HG02943 (cell line): ENCODE measurements around the gene PTPRD.
"Not testable (repeated sequence)": the region's sequence is repeated elsewhere in the genome, so short reads cannot be mapped to it uniquely, and the experiment has no call there.

Source experiments
- ATAC-seq: cut with Tn5 transposase; IDR thresholded peaks from one replicate; pipeline ENCODE4 v1.9.1; 2021; ENCODE audit warnings: mild to moderate bottlenecking, low read depth, moderate library complexity; ENCODE audit not compliant: unreplicated experiment

Gene PTPRD

DNA sequence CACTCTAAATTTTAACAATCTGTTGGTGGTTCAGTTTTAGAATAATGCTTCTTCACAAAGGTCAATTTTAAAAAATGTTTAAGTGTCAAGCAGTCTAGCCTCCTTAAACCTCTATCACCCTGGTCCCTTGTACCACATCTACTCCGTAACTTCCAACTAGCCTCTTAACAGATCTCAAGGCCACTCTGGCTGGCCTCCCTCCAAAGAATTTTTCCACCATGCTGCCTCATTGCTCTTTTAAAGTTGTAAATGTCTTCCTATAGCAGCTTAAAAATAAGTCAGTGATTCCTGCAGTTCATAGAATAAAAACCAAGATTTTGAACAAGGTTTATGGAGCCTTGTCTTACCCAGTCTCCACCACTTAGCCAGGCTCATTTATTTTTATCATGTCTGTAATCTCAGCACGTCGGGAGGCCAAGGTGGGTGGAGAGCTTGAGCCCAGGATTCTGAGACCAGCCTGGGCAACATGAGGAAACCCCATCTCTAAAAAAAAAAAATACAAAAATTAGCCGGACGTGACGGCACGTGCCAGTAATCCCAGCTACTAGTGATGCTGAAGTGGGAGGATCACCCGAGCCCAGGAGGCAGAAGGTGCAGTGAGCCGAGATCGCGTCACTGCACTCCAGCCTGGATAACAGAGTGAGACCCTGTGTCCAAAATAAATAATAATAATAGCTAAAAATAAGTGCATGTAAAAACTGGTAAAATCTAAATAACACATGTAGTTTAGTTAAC, 1888.4 kb downstream of the PTPRD start:
- no peak for ATAC-seq

DNA sequence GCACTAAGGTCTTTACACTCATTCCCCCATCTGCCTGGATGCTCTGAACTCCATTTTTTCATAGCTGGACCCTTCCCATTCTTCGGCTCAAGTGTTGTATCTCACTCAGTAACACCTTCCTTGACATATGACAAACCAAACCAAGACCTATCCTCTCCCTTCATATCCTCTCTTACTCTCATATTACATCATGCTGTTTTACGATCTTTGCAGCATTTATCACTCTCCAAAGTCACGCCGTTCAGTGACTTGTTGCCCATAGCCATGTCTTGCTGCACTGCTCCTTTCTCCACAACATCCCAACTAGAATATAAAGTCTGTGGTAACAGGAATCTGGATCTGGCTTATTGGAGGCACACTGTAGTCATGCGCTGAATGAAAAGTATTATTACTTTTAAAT, 1889.6 kb downstream of the PTPRD start:
- no peak for ATAC-seq

DNA sequence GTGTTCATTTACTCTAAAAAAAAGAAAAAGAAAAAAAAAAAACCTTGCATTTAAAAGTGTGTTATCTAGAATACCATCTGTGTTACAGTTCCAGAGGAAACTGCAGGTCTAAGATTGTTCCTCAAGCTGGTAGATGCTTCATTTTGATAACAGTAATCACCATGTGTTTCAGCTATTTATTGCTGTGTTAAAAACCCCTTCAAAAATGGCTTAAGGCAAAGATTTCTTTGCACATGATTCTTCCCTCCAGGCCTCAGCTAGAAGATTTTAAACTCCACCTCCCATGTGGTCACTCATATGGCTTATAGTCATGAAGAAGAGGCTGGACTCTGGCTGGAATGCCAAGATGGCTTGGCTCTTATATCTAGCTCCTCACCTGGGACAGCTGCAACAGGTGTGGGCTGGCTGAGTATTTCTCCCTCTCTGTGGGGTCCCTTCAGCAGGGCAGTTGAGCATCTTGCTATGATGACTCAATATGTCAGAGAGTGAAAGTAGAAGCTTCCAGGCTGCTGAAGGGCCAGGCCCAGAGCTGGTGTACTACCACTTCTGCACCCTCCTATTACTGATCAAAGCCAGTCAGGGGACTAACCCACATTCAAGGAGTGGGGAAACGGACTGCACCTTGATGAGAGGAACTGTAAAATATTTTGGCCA, 1892.8 kb downstream of the PTPRD start:
- no peak for ATAC-seq

DNA sequence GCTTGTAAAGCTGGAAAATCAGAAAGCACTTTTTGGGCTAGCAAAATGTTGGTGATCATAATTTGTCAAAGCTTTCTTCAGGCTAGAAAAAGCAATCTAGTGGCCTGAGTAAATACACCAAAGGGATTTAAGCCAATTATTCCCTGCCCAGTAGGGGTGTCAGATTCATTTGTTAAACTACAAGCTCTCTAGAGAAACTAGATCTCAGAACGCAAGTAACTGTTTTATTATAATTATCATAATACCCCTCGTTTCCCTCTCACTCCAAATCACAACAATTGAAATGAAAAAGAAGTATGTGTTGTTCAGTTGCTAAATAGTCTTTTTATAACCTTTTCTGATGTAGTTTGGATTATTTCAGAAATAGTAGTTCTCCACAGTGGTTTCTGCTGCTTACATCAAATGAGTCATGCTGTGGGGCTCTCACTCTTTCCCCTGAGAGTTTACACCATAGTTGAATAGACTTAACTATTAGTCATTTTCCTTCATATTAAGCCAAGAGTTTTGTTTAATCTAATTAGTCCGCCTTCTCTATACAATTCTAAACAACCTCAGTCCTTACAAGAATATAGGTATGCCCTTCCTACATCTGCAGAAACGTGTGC, 1894.6 kb downstream of the PTPRD start:
- ATAC-seq = no peak

DNA sequence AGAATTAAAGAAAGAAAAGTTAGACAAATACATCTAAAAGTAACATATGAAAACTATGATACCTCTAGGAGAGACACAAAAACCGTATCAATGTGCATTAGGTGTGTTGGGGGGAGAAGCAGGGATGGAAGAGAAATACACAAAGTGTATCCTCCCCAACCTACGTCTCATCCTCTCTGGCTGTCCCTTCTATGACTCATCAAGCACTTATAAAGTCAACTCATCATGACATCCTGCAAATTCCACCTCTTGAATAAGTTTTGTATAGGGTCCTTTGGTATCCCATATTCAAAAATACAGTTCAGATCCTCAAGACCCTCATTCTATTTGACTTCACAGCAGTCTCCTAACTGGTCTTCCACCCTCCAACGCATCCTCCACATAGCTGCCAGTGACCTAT, 1895.7 kb downstream of the PTPRD start:
- ATAC-seq = no peak

DNA sequence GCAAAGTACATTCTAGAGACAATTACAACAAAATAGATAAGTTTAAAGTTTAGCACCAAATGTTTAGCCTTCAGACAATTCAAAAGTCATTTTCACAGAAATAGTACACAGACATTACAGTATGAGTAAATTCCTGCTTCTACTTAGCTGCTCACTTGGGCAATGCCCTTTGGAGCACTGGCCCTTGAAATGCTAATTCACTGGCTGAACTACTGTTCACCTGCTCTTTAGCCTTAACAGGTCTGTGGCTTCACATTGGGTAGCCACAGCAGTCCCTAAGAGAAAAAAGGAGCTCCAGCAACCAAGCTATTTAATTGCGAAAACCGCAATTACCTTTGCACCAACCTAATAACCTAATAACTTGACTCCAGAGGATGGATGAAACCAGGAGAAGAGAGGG, 1897.0 kb downstream of the PTPRD start:
- no peak for ATAC-seq

DNA sequence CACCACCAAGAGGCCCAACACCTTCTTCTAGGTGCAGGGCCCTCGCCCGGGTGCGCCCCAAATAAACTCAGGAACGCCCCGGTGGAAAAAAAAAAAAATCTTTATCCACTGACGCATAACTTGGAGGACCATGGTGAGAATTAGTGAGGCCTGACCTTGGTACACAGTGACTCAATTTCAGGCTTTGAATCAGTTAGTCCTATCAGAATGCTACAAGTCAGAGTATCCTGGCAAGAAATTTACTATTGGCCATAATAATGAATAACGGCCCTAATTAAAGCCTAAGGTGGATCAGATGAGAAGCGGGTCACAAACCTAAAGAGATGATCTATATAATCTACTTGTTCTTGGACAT, 1899.0 kb downstream of the PTPRD start:
- ATAC-seq = no peak

DNA sequence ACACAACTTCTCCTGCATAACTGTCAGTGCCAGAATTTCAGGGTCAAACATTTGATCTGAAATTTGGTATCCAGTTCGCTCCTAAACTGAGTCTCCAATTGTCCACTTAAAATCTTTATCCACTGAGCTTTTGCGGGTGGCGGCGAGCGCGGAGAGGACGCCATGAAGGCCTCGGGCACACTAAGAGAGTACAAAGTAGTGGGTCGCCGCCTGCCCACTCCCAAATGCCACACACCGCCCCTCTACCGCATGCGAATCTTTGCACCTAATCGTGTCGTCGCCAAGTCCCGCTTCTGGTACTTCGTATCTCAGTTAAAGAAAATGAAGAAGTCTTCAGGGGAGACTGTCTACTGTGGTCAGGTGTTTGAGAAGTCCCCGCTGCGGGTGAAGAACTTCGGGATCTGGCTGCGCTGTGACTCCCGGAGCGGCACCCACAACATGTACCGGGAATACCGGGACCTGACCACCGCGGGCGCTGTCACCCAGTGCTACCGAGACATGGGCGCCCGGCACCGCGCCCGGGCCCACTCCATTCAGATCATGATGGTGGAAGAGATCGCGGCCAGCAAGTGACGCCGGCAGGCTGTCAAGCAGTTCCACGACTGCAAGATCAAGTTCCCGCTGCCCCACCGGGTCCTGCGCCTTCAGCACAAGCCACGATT, 1899.5 kb downstream of the PTPRD start:
- ATAC-seq = no peak

DNA sequence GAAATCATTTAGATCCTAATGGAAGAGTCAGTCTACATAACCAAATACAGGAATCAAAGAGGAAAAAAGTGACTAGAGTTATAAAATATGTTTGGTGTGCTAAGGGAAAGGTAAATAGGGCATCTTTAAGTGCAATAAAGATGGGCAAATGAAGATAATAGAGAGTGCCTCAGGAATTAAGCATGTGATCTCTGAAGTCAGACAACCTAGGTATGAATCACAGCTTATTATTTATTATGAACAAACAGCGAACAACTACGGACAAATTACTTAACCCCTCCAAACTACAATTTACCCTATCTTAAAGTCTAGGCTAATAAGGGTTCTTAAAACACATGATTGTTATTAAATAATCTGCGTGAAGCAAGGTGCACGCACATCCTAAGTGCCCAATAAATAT, 1903.1 kb downstream of the PTPRD start:
- ATAC-seq = no peak

DNA sequence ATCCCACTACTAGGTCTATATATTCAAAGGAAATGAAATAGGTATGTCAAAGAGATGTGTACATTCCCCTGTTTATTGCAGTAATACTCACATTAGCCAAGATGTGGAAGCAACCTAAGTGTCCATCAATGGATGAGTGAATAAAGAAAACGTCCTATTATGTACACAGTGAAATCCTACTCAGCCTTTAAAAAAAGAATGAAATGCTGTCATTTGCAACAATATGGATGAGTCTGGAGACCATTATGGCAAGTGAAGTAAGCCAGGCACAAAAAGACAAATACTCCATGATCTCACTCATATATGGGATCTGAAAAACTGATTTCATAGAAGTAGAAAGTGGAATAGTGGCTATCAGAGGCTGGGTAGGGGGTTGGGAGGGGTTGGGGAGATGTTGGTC, 1904.1 kb downstream of the PTPRD start:
- ATAC-seq = no peak

DNA sequence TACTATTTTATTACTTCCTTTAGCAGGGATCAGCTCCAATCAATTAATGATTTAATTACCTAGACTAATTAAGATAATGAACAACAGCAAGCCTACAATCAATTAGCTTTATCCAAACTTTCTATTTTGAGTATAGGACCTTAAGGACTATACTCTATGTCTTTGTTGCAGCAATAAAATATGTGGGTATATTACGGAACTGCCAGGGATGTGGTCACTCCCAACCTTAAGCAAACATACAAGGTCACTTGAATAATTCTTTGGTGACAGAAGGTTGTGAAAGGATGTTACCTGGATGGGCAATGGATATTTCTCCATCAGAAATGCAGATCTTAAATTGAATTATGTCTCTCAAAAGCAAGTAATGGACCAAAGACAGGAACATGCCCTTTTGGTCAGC, 1905.8 kb downstream of the PTPRD start:
- ATAC-seq = no peak

DNA sequence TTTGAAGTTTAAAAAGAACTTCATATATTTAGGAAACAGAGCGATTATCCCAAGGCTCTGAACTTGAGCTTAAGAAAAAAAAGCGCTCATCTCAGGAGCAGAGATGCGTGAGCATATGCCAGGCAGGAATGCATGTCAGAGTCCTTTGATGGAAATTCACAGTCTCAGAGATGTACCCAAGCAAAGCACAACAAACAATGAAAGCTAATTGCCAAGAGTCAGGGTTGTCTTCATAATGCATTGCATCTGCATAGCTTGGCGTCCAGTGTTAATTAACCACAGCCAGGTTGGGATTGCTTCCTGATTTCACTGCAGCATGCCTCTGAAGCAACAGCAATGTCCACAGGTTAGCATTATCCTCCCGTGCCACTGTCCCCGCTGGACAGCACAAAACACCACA, 1906.3 kb downstream of the PTPRD start:
- no peak for ATAC-seq

DNA sequence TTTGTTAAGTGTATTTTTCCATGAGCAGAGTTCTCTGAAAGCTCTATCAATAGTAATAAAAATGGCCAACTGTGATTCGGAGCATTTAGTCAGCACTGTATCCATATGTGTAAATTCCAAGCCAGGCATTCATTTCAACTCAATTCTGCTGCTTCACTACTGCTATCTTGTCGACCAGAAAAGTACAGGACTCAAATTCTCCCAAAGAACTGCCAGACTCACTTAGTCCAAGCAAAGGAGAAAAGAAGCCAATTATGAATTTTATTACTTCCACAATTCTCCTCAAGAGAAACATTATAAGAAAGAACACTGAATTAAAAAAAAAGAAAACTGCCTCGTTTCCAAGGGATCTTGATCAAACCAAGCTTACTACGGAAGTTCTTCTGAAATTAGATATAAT, 1906.9 kb downstream of the PTPRD start:
- ATAC-seq = no peak

DNA sequence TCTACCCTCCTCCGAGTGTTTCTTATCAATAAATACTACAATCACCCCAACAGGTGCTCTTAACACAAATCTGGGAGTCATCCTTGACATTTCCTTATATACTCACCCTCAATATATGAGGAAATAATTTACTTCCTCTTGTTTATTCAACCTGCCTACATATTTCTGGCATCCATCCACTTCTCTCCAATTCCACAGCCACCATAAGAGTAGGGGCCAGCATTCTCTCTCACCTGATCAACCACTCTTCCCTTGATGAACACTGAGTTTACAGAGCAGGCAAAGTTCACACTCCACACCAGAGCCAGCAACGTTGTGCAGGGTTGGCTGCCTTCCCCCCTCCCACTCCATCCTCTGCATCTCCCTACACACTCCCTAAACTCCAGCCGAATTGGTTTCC, 1908.9 kb downstream of the PTPRD start:
- ATAC-seq = no peak

DNA sequence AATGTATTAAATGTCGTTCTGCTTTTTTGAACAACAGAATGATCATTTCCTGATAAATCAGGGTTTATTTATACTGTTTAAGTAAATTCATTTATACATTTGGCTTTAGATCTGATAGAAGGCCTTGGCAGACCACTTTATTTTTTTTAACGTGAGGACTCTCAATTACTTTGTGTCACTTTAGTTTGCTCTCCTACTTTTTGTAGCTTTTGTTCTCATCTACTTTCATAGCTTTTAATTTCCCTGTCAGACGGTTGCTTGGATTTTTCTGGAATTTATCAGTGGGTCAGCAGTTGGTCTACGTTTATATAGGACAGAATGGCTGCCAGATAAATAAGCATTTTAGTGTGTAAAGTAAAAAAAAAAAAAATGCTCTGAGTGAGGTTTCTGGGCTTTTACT, 1910.9 kb downstream of the PTPRD start:
- no peak for ATAC-seq

DNA sequence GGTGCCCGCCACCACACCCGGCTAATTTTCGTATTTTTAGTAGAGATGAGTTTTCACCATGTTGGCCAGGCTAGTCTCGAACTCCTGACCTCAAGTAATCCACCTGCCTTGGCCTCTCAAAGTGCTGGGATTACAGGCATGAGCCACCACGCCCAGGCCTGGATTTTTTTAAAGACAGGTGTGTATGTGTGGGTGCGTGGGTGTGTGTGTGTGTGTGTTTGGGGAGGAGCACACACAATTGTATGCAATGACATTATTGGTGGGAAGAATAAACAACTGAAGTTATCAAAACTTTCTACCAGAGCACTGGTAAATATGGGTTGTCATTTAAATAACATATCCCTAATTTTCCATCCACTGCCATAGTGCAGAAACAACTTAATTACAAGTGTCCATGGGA, 1915.2 kb downstream of the PTPRD start:
- not testable (repeated sequence) for ATAC-seq

DNA sequence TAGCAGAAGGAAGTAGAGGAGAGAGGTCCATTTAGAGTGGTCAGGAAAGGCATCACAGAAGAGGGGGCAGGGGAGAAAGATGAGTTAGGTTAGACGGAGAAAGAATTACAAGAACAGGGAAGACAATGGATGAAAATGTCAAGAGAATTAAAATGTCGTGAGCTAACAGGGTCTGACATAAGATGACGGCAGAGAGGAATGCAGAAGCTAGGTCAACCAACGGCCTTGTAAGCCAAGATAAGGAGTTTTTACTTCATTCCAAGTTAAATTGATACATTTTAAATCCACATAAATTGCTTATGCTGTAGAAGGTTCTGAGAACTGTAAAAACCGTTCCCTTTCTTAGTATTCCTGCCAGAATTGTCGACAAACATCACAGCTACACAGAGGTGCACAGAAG, 1916.3 kb downstream of the PTPRD start:
- no peak for ATAC-seq

DNA sequence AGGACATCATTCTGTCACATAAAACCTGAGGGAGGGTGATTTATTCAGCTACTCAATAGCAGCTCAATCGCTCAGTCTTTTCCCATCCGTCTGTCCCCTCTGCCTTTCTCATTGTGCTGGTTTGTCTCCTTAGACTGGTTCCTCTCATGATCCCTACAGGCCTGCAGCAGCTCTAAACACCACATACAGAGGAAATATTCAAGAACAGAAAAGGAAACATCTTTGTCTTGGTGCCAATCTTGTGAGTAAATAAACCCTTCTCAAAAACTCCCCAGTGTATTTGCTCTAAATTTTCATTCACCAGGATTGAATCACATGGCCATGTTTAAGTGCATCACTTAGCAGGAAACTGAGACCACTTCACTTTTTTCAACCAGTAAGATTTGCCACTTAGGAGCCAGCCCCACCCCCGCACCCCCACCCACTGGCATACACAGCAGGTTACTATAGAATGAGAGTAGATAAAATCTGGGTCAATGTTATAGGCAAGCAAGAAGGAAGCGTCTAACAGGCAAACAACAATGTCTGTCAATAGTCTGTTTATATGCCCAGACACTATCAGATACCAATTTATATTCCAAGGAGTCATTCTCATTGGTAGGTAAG, 1917.7 kb downstream of the PTPRD start:
- ATAC-seq = no peak

DNA sequence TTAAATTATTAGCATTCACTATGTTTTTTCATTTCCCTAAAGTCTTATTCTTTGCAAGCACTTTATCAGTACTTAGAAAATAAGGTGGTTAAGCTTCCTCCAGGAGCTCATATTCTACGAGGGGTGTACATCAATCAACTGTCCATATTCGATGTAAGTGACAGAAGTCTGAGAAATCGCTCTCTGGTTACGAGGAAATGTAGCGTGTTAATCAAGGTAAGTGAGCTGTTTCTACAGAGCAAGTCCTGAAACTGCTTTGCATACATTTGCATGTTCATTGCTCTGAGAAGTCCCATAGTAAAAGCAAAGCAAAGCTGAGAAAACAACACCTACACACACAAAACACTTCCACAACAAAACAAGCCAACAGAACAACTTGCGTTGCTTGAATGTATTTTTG, 1919.3 kb downstream of the PTPRD start:
- no peak for ATAC-seq

DNA sequence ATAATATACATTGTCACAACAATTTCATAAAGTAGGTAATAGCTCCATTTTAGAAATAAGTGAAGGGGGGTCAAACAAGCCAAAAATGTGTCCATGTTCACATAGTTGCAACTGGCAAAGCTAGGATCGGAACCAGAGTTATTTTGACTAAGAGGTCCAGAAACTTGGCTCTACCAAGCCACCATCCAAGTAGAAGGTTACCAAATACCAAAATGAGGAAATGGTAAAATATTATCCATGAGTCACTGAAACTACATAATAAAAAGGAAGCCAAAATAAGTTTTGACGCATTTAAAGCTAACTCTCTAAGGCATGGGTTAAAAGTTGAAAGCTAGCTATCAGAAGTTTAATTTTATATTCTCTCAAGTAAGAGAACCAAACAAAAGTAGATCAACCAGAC, 1926.3 kb downstream of the PTPRD start:
- no peak for ATAC-seq

DNA sequence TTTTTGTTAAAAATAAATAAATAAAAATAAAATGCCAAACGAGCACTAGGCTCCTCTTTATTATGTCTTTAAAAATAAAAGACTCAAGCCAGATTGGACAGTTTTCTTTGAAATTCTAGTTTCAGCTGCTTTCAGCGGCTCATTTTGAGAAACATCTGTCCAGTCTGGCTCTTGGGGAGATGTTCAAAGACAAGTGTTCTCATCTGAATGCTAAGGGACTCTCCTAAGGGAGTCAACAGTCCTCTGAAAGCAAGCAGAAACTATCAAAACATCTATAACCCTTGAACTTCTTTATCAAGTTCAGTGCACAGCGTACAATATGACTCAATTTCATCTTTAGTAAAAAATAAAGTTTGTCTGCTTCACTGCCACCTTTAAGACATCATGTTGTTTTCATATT, 1927.0 kb downstream of the PTPRD start:
- no peak for ATAC-seq
